Cerebellar nuclear complex (tissue), 1 donor: Measurements from ENCODE around the gene IGF1.

Experiments
- DNase-seq, 2 experiments: peaks; one replicate each; lab custom pipeline; 2025; lab: John Stamatoyannopoulos, UW

The IGF1 gene

DNA sequence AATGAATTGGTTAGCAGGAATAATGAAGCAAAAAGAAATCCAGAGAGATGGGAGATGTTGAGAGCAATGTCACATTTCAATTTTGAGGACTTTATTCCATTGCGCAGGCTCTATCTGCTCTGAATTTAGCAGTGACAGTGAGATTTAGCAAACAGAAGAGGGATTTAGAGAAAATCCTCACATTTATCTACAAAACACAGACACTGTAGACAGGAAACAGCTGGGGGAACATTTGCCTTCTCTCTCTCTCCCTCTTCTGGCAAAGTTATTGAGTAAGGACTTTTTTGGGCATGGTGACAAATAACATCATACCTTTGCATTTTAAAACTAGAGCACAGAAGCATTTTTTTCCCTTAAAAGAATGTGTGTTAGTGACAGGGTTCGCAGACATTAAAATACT lies at the start of gene IGF1:
IGF1 (minus strand) TSS at position 158 of the 400 bp plus-strand sequence. CDS start 182 bp downstream, outside the sequence.
- no peak for DNase-seq

DNA sequence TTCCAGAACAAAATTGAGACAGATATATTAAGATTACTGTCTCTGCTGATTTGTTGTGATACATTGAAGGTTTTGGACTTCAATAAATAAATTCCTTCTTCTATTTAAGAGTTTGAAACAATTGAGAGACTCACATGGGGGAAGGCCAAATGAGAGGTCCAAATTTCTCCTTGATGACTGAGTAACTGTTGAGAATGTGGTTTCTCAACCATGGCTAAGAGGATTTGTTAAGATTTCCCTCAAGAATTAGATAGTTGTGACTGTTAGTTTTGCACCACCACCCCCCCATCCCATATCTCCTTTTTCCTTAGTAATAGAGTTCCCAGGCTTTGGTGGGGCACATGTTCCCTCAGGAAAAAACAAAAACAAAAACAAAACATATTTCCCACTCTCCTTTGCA lies 47.7 kb upstream of the IGF1 start:
- no peak for DNase-seq

DNA sequence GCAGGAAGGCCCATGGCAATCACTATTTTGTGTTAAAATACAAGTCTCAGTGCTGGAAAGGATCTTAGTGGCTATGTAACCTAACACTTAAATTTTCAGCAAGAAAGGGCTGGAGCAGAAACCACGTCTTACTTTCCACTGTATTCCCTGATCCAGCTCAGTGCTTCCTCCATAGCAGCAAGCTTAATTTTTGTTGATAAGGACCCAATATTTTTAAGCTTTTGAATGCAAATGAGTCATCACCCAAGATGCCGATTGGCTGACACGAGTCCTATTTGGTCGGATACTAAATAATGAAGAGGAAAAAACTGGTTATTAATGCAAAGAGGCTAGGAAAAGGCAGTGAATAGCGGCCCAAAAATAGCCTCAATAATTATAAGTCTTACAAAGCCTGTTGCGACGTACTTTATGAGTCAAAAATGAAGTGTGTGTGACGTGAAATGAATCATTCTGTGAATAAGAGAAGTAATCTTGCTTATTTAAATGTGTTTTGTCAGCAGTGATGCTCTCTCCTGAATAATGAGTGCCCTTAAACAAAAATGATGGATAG lies 46.9 kb upstream of the IGF1 start:
- no peak for DNase-seq

DNA sequence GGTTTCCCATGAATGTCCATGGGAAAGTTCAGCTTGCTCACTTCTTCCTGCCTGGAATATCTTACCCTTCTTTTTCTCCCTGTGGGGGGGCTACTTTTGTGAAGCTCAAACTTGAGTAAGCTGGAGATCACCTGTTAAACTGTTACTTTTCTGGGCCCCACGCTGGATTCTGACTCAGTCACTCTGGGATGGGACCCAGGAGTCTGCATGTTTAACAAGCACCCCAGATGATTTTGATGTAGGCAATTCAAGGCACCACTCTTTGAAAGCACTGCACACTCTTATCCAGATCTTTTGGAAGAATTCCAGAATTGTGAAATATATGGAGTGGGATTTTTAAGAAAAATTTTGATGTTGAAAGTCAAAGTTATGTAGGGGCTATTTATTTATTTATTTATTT lies 46.3 kb upstream of the IGF1 start:
- no peak for DNase-seq

GRCh38 chr12:102522768-102523167 lies 42.4 kb upstream of the IGF1 start:
- no peak for DNase-seq

DNA sequence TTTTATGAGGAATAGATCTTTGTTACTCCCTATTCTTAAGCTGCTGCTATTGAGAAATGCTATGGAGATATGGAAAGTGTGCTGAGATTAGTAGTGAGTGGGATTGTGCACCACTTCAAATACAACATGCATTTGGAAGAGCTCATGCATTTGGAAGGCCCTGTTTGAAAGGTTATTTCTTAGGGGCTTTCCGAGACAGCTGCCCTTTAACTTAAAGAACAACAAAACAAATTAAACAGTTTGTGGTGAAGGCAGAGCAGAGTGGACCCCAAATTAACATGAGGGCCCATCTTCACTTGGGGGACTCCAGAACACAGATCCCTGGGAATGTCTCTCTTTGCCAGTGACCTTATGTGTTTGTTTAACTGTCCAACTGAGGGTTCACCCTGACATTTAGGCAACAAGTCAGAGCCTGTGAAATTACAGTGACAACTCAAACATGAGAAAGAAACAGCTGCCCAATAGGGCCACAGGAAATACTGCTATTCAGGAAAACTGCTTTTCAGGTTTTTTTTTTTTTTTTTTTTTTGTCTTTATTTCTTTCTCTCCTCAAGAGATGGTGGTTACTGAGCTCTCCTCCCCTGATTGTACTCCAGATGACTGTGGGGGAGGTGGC lies 41.4 kb upstream of the IGF1 start:
- no peak for DNase-seq

GRCh38 chr12:102518871-102519270 lies 38.5 kb upstream of the IGF1 start:
- no peak for DNase-seq

DNA sequence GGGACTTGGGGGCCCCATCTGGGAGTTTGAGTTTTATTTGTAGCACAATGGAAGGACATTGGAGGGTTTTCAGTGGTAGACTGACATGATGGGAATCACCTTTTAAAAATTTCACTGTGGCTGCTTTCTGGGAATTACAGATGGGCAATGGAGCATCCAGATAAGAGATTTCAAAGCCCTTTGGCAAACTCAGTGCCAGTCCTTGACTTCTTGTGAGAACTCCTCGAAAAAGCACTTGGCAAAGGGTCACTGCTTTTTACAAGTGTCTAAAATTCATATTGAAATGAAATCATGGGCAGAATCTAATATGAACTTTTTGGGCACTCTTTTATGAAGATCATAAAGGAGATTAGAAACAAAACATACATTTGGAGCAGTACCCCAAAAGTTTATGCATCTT lies 34.3 kb upstream of the IGF1 start:
- DNase-seq: no peak

DNA sequence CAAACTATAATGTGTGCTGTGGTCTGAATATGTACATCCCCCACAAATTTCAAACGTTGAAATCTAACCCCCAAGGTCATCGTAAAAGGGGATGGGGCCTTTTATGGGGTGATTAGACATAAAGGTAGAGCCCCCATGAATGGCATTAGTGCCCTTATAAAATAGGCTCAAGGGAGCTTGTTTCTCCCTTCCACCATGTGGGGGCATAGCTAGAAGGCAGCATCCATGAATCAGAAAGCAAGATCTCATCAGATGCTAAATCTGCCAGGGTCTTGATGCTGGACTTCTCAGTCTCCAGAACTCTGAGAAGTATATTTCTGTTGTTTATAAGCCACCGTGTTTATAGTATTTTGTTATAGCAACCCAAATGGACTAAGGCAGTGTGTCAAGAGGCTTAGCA lies 33.4 kb upstream of the IGF1 start:
- DNase-seq: no peak

DNA sequence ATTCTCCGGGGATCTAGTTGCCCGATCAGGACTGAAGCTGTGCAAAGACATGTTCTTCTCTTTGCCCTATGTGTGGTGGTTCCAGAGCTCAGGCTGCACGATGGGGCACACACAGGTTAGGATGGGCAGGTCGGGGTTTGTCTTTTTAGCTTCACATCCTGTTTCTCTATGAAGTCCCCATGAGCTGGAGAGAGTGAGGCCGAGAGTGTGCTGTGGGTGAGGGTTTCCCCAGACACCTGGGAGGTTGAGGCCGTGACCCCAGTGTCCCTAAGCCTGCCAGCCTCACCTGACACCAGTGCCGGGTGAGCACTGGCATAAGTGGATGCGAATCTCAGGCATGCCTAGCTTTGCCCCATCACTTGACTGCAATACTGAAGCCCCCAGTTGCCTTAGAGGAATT lies 32.9 kb upstream of the IGF1 start:
- DNase-seq: no peak

- DNase-seq: no peak
Measured at GRCh38 chr12:102512523-102512922, 32.2 kb upstream of the IGF1 start.

GRCh38 chr12:102511575-102511974 lies 31.2 kb upstream of the IGF1 start:
- no peak for DNase-seq

- DNase-seq: no peak
Measured at GRCh38 chr12:102510463-102510862, 30.1 kb upstream of the IGF1 start.

DNA sequence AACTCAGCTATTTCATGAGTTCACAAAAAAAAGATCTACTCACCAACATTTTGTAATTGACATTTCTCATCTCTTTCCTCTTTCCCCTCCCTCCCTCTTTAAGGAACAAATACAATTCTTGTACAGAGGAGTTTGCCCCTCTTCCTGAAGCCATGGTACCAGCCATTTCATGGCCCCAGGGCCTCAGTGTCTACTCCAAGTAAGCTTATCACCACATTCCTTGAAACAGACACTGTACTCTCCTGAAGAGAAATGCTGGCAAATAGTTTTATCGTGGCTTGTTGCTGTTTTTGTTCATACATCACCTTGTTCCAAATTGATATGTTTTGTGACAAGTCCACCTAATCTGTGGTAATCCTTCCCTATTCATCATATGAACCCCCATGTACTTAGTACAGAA lies 29.7 kb upstream of the IGF1 start:
- no peak for DNase-seq

DNA sequence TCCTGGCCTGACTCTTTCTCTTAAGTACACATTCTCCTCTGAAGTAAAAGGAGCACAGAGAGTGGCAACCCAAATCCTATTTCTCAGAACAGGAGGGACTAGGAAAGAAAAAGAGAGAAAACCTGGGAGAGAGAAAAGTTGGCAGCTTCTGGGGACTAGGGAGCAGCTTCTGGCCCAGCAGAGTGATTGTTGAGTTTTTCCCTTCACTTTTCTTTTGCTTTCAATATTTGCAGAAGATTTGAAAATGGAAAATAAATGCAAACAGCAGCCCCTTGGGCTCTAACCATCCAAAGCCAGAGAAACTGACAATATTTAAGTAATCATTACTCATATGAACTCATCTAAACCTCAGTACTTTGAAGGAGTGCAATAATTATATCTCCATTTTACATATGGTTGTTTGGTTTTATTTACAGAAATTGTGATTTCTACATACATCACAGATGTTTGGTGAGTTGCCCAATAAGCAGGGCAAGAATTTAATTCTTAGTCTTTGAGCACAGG lies 28.8 kb upstream of the IGF1 start:
- DNase-seq: no peak

- no peak for DNase-seq
Measured at GRCh38 chr12:102508052-102508451, 27.7 kb upstream of the IGF1 start.

DNA sequence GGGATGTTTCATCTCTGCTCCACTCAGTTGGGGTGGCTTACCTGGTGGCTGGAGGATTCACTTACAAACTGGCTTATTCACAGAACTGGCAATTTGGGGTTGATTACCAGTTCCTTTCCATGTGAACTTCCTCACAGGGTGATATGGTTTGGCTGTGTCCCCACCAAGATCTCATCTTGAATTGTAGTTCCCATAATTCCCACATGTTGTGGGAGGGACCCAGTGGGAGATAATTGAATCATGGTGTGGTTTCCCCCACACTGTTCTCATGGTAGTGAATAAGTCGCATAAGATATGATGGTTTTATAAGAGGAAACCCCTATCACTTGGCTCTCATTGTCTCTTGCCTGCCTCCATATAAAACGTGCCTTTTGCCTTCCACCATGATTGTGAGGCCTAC lies 26.9 kb upstream of the IGF1 start:
- DNase-seq: no peak

- DNase-seq: no peak
Measured at GRCh38 chr12:102504871-102505270, 24.5 kb upstream of the IGF1 start.

GRCh38 chr12:102504280-102504679 lies 23.9 kb upstream of the IGF1 start:
- DNase-seq: no peak

- DNase-seq: no peak
Measured at GRCh38 chr12:102503831-102504230, 23.5 kb upstream of the IGF1 start.

DNA sequence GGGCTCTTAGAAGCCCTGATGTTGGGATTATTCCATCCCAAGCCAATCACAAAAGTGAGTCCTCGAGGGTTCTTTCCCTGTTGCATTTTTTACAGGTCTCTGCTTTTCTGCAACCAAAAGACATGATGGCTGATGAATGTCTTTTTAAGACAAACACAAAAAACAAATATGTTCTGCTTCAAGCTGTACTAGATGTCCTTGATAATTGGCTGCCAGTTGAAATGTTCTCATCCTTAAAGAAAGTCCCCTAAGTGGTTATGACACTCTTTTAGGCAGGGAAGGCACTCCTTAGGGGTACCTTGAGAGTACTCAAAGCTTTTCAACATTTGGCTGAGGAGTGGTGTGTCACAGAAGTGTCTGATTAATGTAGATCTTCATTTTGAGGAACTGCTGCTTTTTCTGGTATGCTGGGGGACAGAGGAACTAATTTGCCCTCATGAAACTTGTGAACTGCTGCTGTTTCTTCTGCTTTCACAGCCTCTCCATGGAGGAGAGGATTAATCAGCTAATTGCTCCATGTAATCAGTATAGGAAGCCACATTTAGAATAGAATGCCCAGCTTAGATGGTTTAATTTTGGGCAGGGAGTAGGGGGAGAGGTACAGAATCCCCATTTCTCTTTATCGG lies 22.8 kb upstream of the IGF1 start:
- DNase-seq: no peak

DNA sequence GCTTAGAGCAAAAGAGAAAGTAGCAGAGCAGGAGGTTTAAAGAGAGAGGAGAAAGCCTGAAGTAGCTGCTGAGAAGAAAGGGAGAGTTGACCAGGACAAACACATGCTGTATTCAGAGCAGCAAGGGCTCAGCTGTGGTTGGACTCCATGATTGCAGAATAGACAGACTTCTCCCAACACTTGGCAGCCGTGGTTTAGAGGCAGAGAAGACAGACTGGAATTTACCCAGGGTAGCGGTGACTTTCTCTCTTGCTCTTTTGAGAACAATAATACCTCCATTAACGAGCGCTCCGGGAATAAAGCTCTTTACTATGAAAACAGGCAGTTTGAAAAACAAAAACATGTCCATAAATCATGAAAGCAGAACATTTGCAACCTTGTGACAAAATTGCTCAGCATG lies 21.4 kb upstream of the IGF1 start:
- no peak for DNase-seq

GRCh38 chr12:102498471-102498870 lies 18.1 kb upstream of the IGF1 start:
- DNase-seq: no peak

DNA sequence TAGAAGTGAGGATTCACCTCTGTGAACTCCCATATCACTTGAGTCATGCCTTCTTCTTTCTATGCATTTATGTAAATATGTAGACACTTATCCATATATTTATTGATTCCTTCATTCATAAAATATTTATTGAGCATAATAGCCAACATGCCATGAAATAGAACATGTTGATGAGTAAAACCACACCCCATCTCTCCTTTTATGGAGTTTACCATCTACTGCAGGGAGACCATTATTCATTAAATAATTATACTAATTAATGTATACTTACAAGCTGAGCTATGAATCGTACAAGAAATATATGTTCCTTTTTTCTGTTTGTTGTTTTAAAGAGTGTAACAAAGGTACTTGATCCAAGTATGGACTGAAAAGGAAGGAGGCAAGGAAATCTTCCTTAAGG lies 17.4 kb upstream of the IGF1 start:
- DNase-seq: no peak
